Lower lobe of right lung (tissue), 2 donors: ENCODE measurements around the gene RNLS. TPM values are rescaled to one million over a fixed set of nuclear protein-coding genes. Genes with fewer than 3 reads are reported as not detected.
A peak's percentile ranks its signal among the peaks of the same experiment; 100 is the strongest.

Source experiments
- ATAC-seq, 2 donors: fragments of 200-7000 bp; cut with Tn5 transposase; one replicate each; pipeline ENCODE4 v1.9.1; 2020 to 2022; ENCODE audit warnings: mild to moderate bottlenecking in 2 of 2, moderate library complexity in 2 of 2
- DNase-seq: peaks from one replicate; pipeline ENCODE4 v3.0.0-alpha.2; 2020
- H3K27ac ChIP-seq: fragments of 200-600 bp; one replicate; pipeline ENCODE4 v1.8.0; 2022
- H3K27me3 ChIP-seq: fragments of 200-600 bp; one replicate; pipeline ENCODE4 v1.8.0; 2022; ENCODE audit warnings: low read depth
- H3K36me3 ChIP-seq: fragments of 200-600 bp; one replicate; pipeline ENCODE4 v1.8.0; 2022; ENCODE audit warnings: mild to moderate bottlenecking
- H3K4me1 ChIP-seq: fragments of 200-600 bp; one replicate; pipeline ENCODE4 v1.8.0; 2022
- H3K4me3 ChIP-seq: fragments of 200-600 bp; one replicate; pipeline ENCODE4 v1.8.0; 2022; ENCODE audit warnings: mild to moderate bottlenecking
- H3K9me3 ChIP-seq: fragments of 200-600 bp; one replicate; pipeline ENCODE4 v1.8.0; 2022
- CTCF ChIP-seq: fragments of 200-600 bp; IDR thresholded peaks from one replicate; pipeline ENCODE4 v1.8.0; 2022; ENCODE audit warnings: antibody characterized with exemption, mild to moderate bottlenecking
- intact Hi-C: fragments of 100-400 bp; cut with DNase I; formaldehyde crosslinking; loops from one replicate; pipeline ENCODE4 v1.11.0; 2022
- total RNA-seq: library from RNA; stranded (reverse); fragmentation: NEBNext Ultra II Directional; extraction: Animal tissue kit (Norgen Biotek cat#: 25700); gene quantifications from one replicate; pipeline ENCODE4 v1.2.1, GENCODE V29; 2021
- donor health status: DM: no; HTN: yes; CAD: no; lungs with severe emphysema.

Gene RNLS
- total RNA-seq, 1 donor from 2014 or later: 9.6 TPM

GRCh38 chr10:88617772-88618300 is 34.7 kb upstream of the RNLS start:
- peaks cover 5% of the 10 kb centered on the region for H3K9me3 ChIP-seq
- intact Hi-C loops: no loop called here
- no peaks in the 10 kb centered on the region for H3K36me3 ChIP-seq
- no peak for TF ChIP-seq CTCF
- no peak for ATAC-seq
- no peak overlapping the region for H3K27ac ChIP-seq
- H3K27me3 ChIP-seq: no peaks in the 10 kb centered on the region
- H3K4me3 ChIP-seq: no peak overlapping the region
- DNase-seq: no peak
- no peaks in the 10 kb centered on the region for H3K4me1 ChIP-seq

- TF ChIP-seq CTCF: no peak
- DNase-seq (no peak), ATAC-seq (peak in 1 of 2 donors; percentile 34)
- Histone ChIP-seq H3K4me3 (no peak overlapping the region), H3K27me3 (no peaks in the 10 kb centered on the region), H3K9me3 (peaks cover 5% of the 10 kb centered on the region), H3K27ac (no peak overlapping the region), H3K36me3 (no peaks in the 10 kb centered on the region), H3K4me1 (no peaks in the 10 kb centered on the region)
- intact Hi-C loops: no loop called here
Observed at GRCh38 chr10:88616250-88616977, 33.3 kb upstream of the RNLS start.

- Histone ChIP-seq H3K27me3 (no peaks in the 10 kb centered on the region), H3K4me1 (no peaks in the 10 kb centered on the region), H3K36me3 (no peaks in the 10 kb centered on the region), H3K27ac (no peak overlapping the region), H3K9me3 (no peaks in the 10 kb centered on the region), H3K4me3 (no peak overlapping the region)
- DNase-seq (no peak), ATAC-seq (no peak)
- intact Hi-C loops: no loop called here
- TF ChIP-seq CTCF: no peak
Observed at GRCh38 chr10:88608780-88609179, 25.7 kb upstream of the RNLS start.

GRCh38 chr10:88608052-88608732 is 25.1 kb upstream of the RNLS start:
- Histone ChIP-seq H3K4me1 (no peaks in the 10 kb centered on the region), H3K27ac (no peak overlapping the region), H3K4me3 (no peak overlapping the region), H3K36me3 (no peaks in the 10 kb centered on the region), H3K27me3 (no peaks in the 10 kb centered on the region), H3K9me3 (no peaks in the 10 kb centered on the region)
- no peak for TF ChIP-seq CTCF
- DNase-seq (no peak), ATAC-seq (no peak)
- intact Hi-C loops: no loop called here

GRCh38 chr10:88598055-88598454 is 14.9 kb upstream of the RNLS start:
- DNase-seq: no peak
- intact Hi-C loops: no loop called here

More at GRCh38 chr10:88598055-88598454, 14.9 kb upstream of the RNLS start:
- ATAC-seq: peak in 1 of 2 donors; percentile 46
- no peak overlapping the region for H3K4me3 ChIP-seq
- H3K4me1 ChIP-seq: no peaks in the 10 kb centered on the region
- no peaks in the 10 kb centered on the region for H3K36me3 ChIP-seq
- no peaks in the 10 kb centered on the region for H3K27me3 ChIP-seq
- no peak for TF ChIP-seq CTCF
- H3K9me3 ChIP-seq: no peaks in the 10 kb centered on the region
- no peak overlapping the region for H3K27ac ChIP-seq
